Progenitor cell of endocrine pancreas (in vitro differentiated cells): ENCODE data around the gene RASIP1. TPM values are rescaled to one million over a fixed set of nuclear protein-coding genes. Genes with fewer than 3 reads are reported as not detected.

Source experiments
- DNase-seq: peaks from one replicate; pipeline ENCODE4 v3.0.0; 2021; ENCODE audit warnings: low spot score; ENCODE audit not compliant: unreplicated experiment
- H3K27ac Mint-ChIP-seq: 2 replicates; pipeline ENCODE4 v1.8.0; 2021; ENCODE audit warnings: mild to moderate bottlenecking, moderate library complexity, mixed read lengths
- H3K27me3 Mint-ChIP-seq: 2 replicates; pipeline ENCODE4 v1.8.0; 2021; ENCODE audit warnings: mixed read lengths
- H3K36me3 Mint-ChIP-seq: 2 replicates; pipeline ENCODE4 v1.8.0; 2022; ENCODE audit warnings: mixed read lengths; ENCODE audit not compliant: insufficient read depth
- H3K4me1 Mint-ChIP-seq: 2 replicates; pipeline ENCODE4 v1.8.0; 2021; ENCODE audit warnings: low read depth, mixed read lengths
- H3K4me3 Mint-ChIP-seq: 2 replicates; pipeline ENCODE4 v1.8.0; 2021; ENCODE audit warnings: low read depth, mild to moderate bottlenecking, moderate library complexity, mixed read lengths
- H3K9me3 Mint-ChIP-seq: 2 replicates; pipeline ENCODE4 v1.8.0; 2021; ENCODE audit warnings: low read depth, mixed read lengths
- total RNA-seq: library from RNA; stranded (reverse); gene quantifications from 2 replicates; pipeline ENCODE4 v1.2.1, GENCODE V29; 2021
- TF ChIP-seq, protein P1 (sequence below): fragments of 200-600 bp; sonication (generic); IDR thresholded peaks from one replicate; pipeline ENCODE4 v1.5.0; 2021; ENCODE audit warnings: antibody characterized with exemption, mild to moderate bottlenecking; ENCODE audit not compliant: unreplicated experiment

The RASIP1 gene
- total RNA-seq, 1 donor from 2014 or later: 2.4 TPM

DNA sequence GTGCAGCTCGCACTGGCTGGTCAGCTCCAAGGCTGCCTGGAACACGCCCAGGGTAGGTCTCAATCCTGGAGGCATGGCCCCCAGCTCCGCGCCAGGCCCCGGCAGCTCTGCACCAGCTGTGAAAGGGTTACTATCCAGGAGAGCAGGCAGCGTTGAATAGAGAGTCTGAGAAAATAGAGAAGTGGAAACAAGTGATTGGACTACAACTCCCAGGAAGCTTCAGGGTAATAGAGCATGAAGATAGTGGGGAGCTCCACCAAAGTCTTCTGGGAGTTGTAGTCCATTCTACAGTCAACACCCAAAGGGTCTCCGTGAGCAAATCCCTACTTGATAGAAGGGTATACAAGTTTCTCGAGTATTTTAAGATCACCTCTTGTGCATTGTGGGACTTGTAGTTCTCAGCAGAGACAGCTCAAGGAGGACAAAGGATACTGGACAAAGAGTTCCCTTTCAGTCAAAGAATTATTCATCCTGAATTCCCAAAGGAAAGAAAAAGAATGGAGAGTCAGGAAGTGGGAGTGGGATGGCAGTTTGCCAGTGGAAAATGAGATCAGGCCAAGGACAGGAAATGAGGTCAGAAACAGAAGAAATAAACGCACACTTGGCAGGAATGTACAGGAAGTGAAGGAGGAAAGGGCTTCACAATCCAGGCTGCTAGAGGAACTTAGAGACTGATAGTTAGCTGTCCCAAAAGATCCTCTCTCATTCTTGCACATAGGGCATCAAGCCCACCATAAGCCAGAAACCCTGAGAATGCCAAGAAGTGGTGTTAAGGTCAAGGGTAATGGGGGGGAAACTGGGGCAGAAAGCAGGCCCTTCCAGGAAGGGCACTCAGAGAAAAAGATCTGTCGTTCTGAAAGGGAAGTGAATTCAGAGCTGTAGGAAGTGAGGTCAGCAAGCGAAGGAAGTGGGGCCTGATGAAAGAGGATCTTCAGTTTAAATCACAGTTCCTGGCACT lies 15.3 kb downstream of the RASIP1 start:
- H3K27me3 Mint-ChIP-seq: peaks cover 4% of the 10 kb centered on the region
- TF ChIP-seq, protein P1, sequence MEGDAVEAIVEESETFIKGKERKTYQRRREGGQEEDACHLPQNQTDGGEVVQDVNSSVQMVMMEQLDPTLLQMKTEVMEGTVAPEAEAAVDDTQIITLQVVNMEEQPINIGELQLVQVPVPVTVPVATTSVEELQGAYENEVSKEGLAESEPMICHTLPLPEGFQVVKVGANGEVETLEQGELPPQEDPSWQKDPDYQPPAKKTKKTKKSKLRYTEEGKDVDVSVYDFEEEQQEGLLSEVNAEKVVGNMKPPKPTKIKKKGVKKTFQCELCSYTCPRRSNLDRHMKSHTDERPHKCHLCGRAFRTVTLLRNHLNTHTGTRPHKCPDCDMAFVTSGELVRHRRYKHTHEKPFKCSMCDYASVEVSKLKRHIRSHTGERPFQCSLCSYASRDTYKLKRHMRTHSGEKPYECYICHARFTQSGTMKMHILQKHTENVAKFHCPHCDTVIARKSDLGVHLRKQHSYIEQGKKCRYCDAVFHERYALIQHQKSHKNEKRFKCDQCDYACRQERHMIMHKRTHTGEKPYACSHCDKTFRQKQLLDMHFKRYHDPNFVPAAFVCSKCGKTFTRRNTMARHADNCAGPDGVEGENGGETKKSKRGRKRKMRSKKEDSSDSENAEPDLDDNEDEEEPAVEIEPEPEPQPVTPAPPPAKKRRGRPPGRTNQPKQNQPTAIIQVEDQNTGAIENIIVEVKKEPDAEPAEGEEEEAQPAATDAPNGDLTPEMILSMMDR: no peak
- DNase-seq: no peak
- peaks cover 4% of the 10 kb centered on the region for H3K9me3 Mint-ChIP-seq
- H3K4me3 Mint-ChIP-seq: no peak overlapping the region
- H3K36me3 Mint-ChIP-seq: no peaks in the 10 kb centered on the region
- H3K4me1 Mint-ChIP-seq: peaks cover 1% of the 10 kb centered on the region
- no peak overlapping the region for H3K27ac Mint-ChIP-seq

DNA sequence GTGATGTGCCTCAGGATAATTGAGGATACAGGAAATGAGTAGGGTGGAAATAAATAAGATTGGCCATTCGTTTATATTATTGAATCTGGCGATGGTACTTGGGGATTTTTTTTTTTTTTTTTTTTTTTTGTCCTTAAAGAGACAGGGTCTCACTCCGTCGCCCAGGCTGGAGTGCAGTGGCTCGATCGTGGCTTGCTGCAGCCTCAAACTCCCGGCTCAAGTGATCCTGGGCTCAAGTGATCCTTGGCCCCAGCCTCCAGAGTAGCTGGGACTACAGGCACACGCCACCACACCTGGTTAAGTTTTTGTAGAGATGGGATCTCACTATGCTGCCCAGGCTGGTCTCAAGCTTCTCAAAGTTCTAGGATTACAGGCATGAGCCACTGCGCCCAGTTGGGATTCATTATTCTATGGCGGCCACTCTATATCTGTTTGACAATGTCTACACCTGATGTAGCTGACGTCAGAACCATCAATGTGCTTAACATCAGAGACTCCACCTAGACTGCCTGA lies 18.2 kb downstream of the RASIP1 start:
- no peaks in the 10 kb centered on the region for H3K36me3 Mint-ChIP-seq
- peaks cover 4% of the 10 kb centered on the region for H3K9me3 Mint-ChIP-seq
- TF ChIP-seq, protein P1: no peak
- no peak overlapping the region for H3K4me3 Mint-ChIP-seq
- no peak for DNase-seq
- H3K27me3 Mint-ChIP-seq: no peaks in the 10 kb centered on the region
- H3K27ac Mint-ChIP-seq: no peak overlapping the region
- H3K4me1 Mint-ChIP-seq: peaks cover 7% of the 10 kb centered on the region

DNA sequence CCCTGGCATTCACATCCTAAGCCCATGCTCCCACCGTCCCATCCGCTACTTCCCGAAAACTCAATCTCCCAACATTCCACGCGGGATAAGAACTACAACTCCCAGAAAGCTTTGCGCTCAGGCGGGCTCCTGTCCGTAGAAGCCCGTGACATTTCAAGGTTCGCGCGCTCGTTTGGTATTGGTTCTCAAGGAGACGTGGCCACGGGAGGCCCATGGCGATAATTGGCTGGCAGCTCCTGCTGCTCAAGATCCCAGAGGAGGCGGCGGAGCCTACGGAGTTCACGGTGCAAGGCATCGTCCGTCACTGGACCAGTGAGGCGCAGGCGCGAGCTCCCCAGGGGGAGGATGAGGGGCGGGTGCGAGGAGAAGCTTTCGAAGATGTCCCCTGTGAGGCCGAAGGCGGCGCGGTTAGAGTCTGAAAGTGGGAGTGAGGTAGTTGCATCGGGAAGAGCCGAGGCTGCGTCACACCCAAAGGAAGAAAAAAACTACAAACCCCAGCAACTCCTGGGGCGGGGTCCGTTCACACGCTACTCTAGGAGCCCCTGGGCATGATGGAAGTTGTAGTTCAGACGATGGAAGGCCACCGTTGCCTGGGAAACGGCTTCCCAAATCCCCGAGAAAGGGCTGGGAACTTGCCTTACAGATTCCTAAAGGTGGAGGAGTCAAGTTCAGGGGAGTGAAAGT lies 19.7 kb downstream of the RASIP1 start:
- no peaks in the 10 kb centered on the region for H3K36me3 Mint-ChIP-seq
- H3K27ac Mint-ChIP-seq: peak overlapping the region; percentile 96
- H3K4me3 Mint-ChIP-seq: peak overlapping the region; percentile 95
- peaks cover 12% of the 10 kb centered on the region for H3K4me1 Mint-ChIP-seq
- TF ChIP-seq, protein P1: no peak
- peak; percentile 91 for DNase-seq
- no peaks in the 10 kb centered on the region for H3K27me3 Mint-ChIP-seq
- no peaks in the 10 kb centered on the region for H3K9me3 Mint-ChIP-seq

DNA sequence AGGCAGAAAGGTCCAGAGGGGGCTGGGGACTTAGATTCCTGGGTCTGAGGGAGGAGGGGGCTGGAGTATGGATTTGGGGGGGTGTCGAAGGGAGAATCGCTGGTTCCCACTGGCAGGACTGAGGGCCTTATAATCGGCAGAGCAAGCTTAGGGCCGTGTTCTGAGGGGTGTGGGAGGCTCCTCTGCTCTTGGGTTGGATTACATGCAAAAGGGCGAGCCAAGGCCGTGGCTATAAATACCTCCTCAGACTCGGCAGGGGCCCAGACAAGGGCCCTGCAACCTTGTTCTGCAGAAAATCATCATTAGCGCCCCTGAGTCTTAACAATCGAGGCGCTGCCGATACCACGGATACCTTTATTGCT lies 20.2 kb downstream of the RASIP1 start:
- Mint-ChIP-seq H3K36me3 (no peaks in the 10 kb centered on the region), H3K4me3 (peak overlapping the region; percentile 95), H3K27ac (peak overlapping the region; percentile 37), H3K4me1 (peaks cover 12% of the 10 kb centered on the region), H3K9me3 (no peaks in the 10 kb centered on the region), H3K27me3 (no peaks in the 10 kb centered on the region)
- no peak for DNase-seq
- TF ChIP-seq, protein P1: no peak
